Stimulated activated CD4-positive, alpha-beta T cell treated with anti-CD3 and anti-CD28 coated beads, Interleukin-12 subunit alpha, Interleukin-12 subunit beta, amount 100 ng/mL, for 4 hours (primary cell): ENCODE data around the gene RAP2B.
"Not testable (repeated sequence)": the region's sequence is repeated elsewhere in the genome, so short reads cannot be mapped to it uniquely, and the experiment has no call there.

Source experiments
- DNase-seq: peaks from one replicate; pipeline ENCODE4 v3.0.0-alpha.2; 2020

Gene RAP2B

DNA sequence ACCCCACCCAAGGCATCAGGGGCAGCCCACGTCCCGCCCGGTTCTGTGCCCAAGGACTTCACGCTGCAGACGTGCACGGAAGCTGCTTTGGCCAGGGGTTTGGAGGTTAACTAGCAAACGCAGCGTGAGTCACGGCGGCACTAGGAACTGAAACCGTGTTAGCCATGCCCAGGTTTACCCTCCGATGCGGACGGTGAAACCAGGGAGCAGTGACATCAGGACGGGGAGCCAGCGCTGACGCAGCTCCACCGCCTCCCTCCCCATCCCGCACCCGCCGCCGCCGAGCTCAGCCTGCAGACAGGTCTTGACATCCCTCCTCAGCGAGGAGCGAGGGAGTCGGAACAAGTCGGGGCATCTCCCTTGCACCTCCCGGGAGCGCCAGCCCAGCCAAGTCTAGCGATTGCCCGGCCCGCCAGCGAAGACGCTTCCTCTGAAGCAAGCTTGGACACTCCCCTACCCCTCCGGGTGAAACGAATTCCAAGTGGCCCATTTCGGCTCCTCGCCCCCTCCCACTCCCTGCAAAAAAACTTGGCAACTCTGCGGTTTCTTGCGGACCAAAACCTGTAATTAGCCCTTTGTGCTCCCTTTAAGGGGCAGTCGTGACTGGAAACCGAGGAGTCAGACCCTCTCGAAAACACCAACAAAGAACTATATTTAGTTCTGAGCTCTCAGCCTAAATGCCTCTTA is 1.4 kb upstream of the RAP2B start:
- DNase-seq, result peak; percentile 56

- peak; percentile 76 for DNase-seq
These were observed 800 bp upstream of the RAP2B start for GRCh38 chr3:153161138-153161713.

DNA sequence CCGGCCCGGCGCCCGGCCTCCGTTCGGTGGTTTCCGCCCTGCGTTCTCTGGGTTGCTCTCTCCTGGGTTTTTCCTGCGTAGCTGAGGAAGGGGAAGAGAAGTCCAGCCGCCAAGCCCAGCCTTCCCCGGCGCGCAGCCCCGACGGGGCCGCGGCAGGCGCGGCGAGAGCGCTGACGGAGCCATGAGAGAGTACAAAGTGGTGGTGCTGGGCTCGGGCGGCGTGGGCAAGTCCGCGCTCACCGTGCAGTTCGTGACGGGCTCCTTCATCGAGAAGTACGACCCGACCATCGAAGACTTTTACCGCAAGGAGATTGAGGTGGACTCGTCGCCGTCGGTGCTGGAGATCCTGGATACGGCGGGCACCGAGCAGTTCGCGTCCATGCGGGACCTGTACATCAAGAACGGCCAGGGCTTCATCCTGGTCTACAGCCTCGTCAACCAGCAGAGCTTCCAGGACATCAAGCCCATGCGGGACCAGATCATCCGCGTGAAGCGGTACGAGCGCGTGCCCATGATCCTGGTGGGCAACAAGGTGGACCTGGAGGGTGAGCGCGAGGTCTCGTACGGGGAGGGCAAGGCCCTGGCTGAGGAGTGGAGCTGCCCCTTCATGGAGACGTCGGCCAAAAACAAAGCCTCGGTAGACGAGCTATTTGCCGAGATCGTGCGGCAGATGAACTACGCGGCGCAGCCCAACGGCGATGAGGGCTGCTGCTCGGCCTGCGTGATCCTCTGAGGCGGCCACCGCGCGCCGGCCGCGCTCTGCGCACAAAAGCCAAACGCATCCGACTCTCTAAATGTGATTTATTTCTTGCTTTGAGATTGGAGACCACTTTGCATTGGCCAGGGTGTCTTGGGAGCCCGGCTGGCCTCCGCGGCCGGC is 727 bp downstream of the RAP2B start:
- peak; percentile 36 for DNase-seq

DNA sequence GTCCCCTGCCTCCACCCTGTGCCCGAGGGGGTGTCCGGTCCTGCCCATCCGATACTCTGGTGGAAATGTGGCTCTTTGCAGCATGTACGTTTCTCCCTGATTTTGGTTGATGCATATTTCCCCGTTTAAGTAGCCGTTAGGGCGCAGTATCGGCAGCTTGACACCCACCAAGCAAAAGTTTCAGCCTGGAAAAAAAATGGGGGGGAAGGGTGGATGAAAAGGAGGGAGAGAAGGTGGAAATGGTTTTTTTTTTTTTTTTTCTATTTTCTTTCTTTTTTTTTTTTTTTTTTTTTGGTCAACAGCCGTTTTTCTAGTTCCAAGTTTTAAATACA is 1.3 kb downstream of the RAP2B start:
- no peak for DNase-seq

GRCh38 chr3:153163756-153164550 is 1.9 kb downstream of the RAP2B start:
- DNase-seq, result no peak

- no peak for DNase-seq
These were observed 3.2 kb downstream of the RAP2B start for GRCh38 chr3:153165261-153165681.

GRCh38 chr3:153166206-153166605 is 4.2 kb downstream of the RAP2B start:
- no peak for DNase-seq

DNA sequence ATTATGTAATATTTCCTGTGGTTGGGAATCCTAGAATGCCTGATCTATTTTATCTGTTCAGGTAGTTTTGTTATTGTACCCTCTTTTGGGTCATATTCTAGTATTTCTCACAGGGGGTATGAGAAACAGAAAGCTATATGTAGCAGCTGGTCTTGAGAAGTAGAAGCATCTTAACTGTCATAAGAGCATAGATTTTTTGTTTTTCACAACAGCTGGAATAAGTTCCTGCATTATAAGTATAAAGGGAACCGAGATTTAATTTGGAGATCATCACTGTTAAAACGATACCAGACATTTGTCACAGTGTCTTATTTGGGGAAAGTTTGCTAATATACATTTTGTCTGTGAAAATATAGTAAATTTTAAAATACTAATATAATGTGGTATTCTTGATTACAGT is 4.8 kb downstream of the RAP2B start:
- DNase-seq, result no peak

DNA sequence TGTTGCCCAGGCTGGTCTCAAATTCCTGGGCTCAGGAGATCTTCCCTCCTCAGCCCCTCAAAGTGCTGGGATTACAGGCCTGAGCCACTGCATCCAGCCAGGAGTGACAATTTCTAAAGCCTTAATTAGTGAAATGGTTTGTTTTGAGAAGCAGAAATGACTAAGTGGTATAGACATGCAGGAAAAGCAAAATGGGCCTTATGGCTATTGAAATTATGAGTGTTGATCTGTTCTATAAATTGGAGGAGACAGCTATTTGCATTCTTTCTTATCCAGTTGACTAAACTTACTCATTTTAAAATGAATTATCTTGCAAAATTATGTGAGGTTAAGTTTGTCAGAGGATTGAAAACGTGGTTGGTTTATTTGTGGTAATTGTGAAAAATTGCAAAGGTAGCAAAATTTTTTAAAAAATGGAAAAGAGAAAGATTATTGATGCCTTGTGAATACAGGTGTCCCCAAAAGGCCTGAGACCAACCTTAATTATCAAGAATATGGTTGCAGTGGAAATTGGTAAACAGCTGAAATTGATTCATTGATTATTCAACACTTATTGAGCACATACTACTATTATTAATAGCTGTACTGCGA is 7.9 kb downstream of the RAP2B start:
- DNase-seq, result no peak

DNA sequence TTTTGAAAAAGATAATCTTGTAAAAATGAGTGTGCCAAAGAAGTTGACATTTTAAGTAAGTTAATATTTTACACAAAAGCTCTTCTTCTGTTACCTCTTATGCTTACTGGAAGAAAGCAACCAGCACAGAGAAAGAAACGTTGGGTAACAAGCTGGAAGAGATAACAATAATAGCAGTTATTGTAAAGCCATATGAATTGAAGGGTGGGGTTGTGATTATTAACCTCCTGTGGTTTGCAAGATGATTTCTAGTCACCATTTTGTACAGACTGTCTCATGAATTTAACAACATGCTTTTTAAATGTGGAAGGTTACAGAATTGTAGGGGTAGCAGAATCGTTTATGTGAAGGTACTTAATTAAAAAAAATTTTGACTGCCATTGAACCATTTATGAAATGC is 9.2 kb downstream of the RAP2B start:
- no peak for DNase-seq

GRCh38 chr3:153171918-153172317 is 9.9 kb downstream of the RAP2B start:
- DNase-seq, result no peak

GRCh38 chr3:153172796-153173757 is 11.1 kb downstream of the RAP2B start:
- no peak for DNase-seq

DNA sequence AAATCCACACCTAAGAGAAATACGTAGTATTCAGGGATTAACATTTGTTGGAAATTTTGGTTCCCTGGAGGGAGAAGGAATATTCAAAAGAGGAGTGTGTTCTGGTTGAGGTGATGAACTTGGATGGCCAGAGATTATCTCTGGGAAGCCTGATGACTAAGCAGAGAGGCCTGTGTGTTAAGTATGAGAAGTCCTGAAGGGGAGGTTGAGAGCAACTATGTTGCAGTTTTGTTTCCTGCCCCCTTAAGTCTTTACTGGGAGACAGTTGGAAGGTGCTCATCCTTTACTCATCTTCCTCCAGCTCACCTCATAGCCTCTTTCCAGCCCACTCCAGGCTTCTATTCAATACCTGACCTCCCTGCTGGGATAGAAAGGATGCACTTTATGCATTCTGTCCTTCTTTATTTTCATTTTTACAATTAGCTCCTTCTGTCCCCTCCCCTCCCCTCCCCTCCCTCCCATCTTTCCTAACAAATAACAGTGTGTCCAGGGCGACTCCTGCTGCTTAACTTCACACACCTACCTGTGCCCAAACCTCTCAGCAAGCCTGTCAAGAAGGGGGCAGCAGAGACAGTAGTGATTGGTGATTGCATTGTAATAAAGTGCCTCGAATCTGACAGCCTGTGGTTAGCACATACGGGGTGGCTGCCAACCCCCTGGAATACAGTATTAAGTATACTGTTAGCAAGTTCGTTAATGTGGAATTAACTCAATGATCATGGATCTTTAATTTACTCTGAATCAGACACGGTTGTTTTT is 11.9 kb downstream of the RAP2B start:
- no peak for DNase-seq

- no peak for DNase-seq
These were observed 14.2 kb downstream of the RAP2B start for GRCh38 chr3:153176197-153176596.

DNA sequence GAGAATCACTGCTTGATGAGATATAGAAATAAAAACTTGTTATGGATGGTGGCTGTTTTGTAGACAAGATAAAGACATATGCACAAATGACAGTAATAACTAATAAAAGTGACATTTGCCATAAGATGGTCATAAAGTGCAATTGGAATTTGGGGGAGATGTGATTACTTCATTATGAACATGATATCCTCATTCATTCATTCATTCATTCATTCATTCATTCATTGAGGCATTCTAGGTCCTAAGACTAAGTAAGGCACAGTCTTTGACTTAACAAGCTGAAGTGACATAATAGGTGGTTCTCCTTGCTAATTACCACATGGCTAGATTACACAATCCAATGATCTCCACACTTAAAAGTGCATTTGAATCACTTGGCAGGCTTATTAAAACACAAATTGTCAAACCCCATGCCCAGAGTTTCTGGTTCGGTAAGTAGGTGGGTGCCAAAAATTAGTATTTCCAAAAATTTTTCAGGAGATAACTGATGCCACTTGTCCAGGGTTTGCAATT is 18.9 kb downstream of the RAP2B start:
- DNase-seq, result no peak

DNA sequence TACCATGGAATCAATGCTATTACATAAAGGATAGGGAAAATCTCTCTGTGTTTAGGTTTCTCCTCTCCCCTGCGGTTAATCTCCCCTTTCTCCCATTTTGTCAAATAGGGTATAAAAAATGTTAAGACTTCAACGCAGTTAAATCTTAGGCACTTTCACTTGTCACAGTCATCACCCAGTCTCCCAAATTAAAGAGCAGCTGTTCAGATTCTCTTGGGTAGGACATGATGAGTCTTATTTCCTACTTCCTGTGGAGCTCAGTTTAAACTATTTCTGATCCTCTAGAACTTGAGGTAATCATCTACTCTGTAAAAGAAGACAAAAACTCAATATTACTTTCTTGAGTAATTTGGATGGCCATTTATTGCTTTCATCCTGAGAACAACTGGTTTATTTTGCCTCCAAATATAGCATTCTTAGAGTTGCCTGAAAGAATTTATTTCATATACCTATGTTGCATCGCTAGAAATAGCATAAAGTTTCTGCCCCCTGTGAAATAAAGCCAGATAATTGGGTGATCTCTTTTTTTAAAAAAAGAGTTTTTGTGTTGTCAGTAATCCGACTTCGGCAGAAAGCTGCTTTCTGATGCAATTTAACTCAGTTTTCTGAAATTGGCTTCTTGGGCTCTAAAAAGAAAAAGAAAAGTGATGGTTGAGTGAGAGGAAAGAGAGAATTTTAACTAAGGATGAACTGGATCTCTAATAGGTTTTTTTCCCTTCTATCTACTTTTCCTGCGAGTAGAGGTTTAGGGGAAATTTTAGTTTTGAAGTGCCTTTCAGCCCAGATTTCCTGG is 20.7 kb downstream of the RAP2B start:
- DNase-seq, result no peak

DNA sequence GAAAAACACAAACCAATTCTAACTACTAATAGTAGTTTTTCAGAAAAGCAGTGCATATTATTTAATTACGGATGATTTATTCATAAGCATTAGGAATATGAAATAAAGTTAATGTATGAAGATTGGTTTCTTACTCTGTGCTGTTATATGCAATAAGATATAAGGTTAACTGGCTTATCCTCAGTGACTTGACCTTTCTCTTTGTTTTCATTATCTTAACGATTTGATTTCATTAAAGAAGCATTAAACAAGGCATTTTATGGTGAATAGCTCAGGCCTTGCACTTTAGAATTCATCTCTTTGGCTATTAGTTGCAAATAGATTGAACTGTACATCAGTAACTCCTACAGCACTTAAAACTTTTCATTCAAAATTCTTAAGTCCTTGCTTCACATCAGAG is 28.9 kb downstream of the RAP2B start:
- no peak for DNase-seq

- DNase-seq, result no peak
These were observed 30.3 kb downstream of the RAP2B start for GRCh38 chr3:153192327-153192726.

DNA sequence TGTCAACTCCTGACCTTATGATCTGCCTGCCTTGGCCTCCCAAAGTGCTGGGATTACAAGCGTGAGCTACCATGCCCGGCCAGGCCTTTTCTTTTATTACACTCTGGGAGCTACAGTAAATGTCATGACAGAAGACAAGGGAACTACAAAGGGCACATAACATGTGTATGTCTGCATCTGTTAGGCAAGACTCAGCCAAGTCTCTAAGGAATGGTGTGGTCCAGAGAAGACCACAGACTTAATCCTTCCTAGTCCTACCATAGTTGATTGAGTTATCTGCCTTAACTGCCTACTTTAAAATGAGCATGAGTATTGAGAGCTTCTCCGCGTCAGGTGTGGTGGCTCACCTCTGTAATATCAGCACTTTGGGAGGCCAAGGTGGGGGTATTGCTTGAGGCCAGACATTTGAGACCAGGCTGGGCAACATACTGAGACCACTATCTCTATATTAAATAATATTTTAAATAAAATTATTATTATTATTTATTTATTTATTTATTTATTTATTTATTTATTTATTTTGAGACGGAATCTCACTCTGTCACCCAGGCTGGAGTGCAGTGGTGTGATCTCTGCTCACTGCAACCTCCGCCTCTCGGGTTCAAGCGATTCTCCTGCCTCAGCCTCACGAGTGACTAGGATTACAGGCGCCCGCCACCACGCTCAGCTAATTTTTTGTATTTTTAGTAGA is 31.9 kb downstream of the RAP2B start:
- not testable (repeated sequence) for DNase-seq
